HepG2 (cell line): ENCODE measurements around the gene OLFM2. TPM values are rescaled to one million over a fixed set of nuclear protein-coding genes. Genes with fewer than 3 reads are reported as not detected.

Experiments used
- JARID2 ChIP-seq: sonication (generic); formaldehyde crosslinking; IDR thresholded peaks from 2 replicates; pipeline ENCODE4 v1.8.1; 2023; ENCODE audit warnings: missing genetic modification reagents, inconsistent platforms; ENCODE audit not compliant: insufficient replicate concordance
- KAT8 ChIP-seq: IDR thresholded peaks from 2 replicates; pipeline ENCODE4 v1.6.1; 2016; ENCODE audit warnings: missing genetic modification reagents, missing compliant biosample characterization
- LRRFIP1 ChIP-seq: sonication (generic); formaldehyde crosslinking; conservative IDR thresholded peaks from 2 replicates; pipeline ENCODE4 v1.4.0; 2020; ENCODE audit warnings: missing genetic modification reagents
- MAFG ChIP-seq: sonication (generic); formaldehyde crosslinking; IDR thresholded peaks from 2 replicates; pipeline ENCODE4 v1.5.1; 2020; ENCODE audit warnings: mild to moderate bottlenecking, missing genetic modification reagents
- NFYB ChIP-seq: sonication (generic); formaldehyde crosslinking; IDR thresholded peaks from 2 replicates; pipeline ENCODE4 v1.4.0; 2020; ENCODE audit warnings: missing genetic modification reagents
- PITX1 ChIP-seq: sonication (generic); formaldehyde crosslinking; IDR thresholded peaks from 2 replicates; pipeline ENCODE4 v1.5.1; 2020; ENCODE audit warnings: mild to moderate bottlenecking, missing genetic modification reagents
- PTBP1 ChIP-seq: fragments of 200-400 bp; formaldehyde crosslinking; IDR thresholded peaks from 2 replicates; pipeline ENCODE4 v1.6.1; 2018; ENCODE audit warnings: low read length, low read depth; ENCODE audit not compliant: poor library complexity, severe bottlenecking
- SATB2 ChIP-seq: sonication (generic); formaldehyde crosslinking; IDR thresholded peaks from 2 replicates; pipeline ENCODE4 v1.5.0; 2020; ENCODE audit warnings: missing genetic modification reagents
- SKI ChIP-seq: fragments of 450-650 bp; IDR thresholded peaks from one replicate; pipeline ENCODE4 v1.6.1; 2018; ENCODE audit warnings: mild to moderate bottlenecking; ENCODE audit not compliant: partially characterized antibody
- SRSF1 ChIP-seq: fragments of 200-400 bp; formaldehyde crosslinking; optimal IDR thresholded peaks from 2 replicates; pipeline ENCODE3; 2017; ENCODE audit warnings: mild to moderate bottlenecking, low read depth, low read length, moderate library complexity
- TGIF2 ChIP-seq: IDR thresholded peaks from 2 replicates; pipeline ENCODE4 v1.6.1; 2016; ENCODE audit warnings: control low read depth, missing compliant biosample characterization
- YEATS4 ChIP-seq: sonication (generic); formaldehyde crosslinking; IDR thresholded peaks from 2 replicates; pipeline ENCODE4 v1.4.0; 2020; ENCODE audit warnings: missing genetic modification reagents, borderline replicate concordance
- ZBTB44 ChIP-seq: sonication (generic); formaldehyde crosslinking; IDR thresholded peaks from 2 replicates; pipeline ENCODE4 v1.4.0; 2020; ENCODE audit warnings: missing genetic modification reagents
- ZNF17 ChIP-seq: sonication (generic); formaldehyde crosslinking; IDR thresholded peaks from 2 replicates; pipeline ENCODE4 v1.5.0; 2020; ENCODE audit warnings: mild to moderate bottlenecking, missing genetic modification reagents
- ZNF234 ChIP-seq: sonication (generic); formaldehyde crosslinking; conservative IDR thresholded peaks from 2 replicates; pipeline ENCODE4 v1.5.1; 2020; ENCODE audit warnings: mild to moderate bottlenecking, missing genetic modification reagents
- ZNF503 ChIP-seq: sonication (generic); formaldehyde crosslinking; IDR thresholded peaks from 2 replicates; pipeline ENCODE4 v1.4.0; 2020; ENCODE audit warnings: missing genetic modification reagents
- ZXDC ChIP-seq: sonication (generic); formaldehyde crosslinking; IDR thresholded peaks from 2 replicates; pipeline ENCODE4 v1.5.0; 2020; ENCODE audit warnings: mild to moderate bottlenecking, missing genetic modification reagents
- polyA plus RNA-seq, 8 experiments: library from polyadenylated mRNA; depleted of rRNA in 3 of 8; stranded (reverse) in 7 of 8; unstranded in 1 of 8; fragments of >200 nt; fragmentation: Illumina TruSeq in 4 of 8; extraction: Trizol in 4 of 8; gene quantifications; 2 replicates each; pipeline versions ENCODE4 v1.2.1 to v1.2.3, GENCODE V29; 2011 to 2016; ENCODE audit warnings: low read depth in 4 of 8, missing spikeins in 1 of 8, mixed read lengths in 1 of 8; ENCODE audit not compliant: insufficient read depth in 1 of 8
- total RNA-seq, 5 experiments: library from RNA; depleted of rRNA; stranded (reverse); fragments of >200 nt; fragmentation: Illumina TruSeq; extraction: Trizol; gene quantifications; 2 replicates each; pipeline ENCODE4 v1.2.3, GENCODE V29; 2016; ENCODE audit warnings: low read depth in 1 of 5
- TF ChIP-seq, protein P1 (sequence below): IDR thresholded peaks from 2 replicates; pipeline ENCODE4 v1.6.1; 2016; ENCODE audit warnings: low read depth, borderline replicate concordance
- TF ChIP-seq, protein P2 (sequence below): sonication (generic); formaldehyde crosslinking; IDR thresholded peaks from 2 replicates; pipeline ENCODE4 v1.5.0; 2020; ENCODE audit warnings: missing genetic modification reagents

The OLFM2 gene
- total and polyA plus RNA-seq, 2 of the 13 experiments (the other 11 are each of a cell fraction or from before 2014, with no cell fraction given): 0.20 to 0.51 TPM

GRCh38 chr19:9818734-9819595 lies 117.3 kb downstream of the OLFM2 start, which contains the start of gene FBXL12 (continued):
- TF ChIP-seq ZXDC (CRISPR knock-in tag) (no peak), SRSF1 (peak; percentile 83), ZNF503 (CRISPR knock-in tag) (no peak), PITX1 (CRISPR knock-in tag) (peak; percentile 71), ZNF234 (CRISPR knock-in tag) (no peak), SKI (peak; percentile 58), MAFG (no peak), TGIF2 (CRISPR knock-in tag) (0 out of 2 replicates have a peak, but pooled peaks have one; percentile 81), JARID2 (CRISPR knock-in tag) (no peak), NFYB (no peak), LRRFIP1 (no peak), ZBTB44 (CRISPR knock-in tag) (no peak), SATB2 (CRISPR knock-in tag) (no peak), ZNF17 (no peak), KAT8 (peak; percentile 94), PTBP1 (peak; percentile 39), YEATS4 (peak; percentile 82)
- TF ChIP-seq, protein P1, sequence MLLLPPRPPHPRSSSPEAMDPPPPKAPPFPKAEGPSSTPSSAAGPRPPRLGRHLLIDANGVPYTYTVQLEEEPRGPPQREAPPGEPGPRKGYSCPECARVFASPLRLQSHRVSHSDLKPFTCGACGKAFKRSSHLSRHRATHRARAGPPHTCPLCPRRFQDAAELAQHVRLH (CRISPR knock-in tag): no peak
- TF ChIP-seq, protein P2, sequence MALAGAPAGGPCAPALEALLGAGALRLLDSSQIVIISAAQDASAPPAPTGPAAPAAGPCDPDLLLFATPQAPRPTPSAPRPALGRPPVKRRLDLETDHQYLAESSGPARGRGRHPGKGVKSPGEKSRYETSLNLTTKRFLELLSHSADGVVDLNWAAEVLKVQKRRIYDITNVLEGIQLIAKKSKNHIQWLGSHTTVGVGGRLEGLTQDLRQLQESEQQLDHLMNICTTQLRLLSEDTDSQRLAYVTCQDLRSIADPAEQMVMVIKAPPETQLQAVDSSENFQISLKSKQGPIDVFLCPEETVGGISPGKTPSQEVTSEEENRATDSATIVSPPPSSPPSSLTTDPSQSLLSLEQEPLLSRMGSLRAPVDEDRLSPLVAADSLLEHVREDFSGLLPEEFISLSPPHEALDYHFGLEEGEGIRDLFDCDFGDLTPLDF (CRISPR knock-in tag): peak; percentile 49; the same call in 1 of the 2 replicates
